Hepatocyte (in vitro differentiated cells): ENCODE measurements around the gene DNAH3. TPM values are rescaled to one million over a fixed set of nuclear protein-coding genes. Genes with fewer than 3 reads are reported as not detected.
"Not testable (repeated sequence)": the region's sequence is repeated elsewhere in the genome, so short reads cannot be mapped to it uniquely, and the experiment has no call there.

Experiments
- DNase-seq: peaks from one replicate; pipeline ENCODE4 v3.0.0-alpha.2; 2016; ENCODE audit warnings: low spot score
- H2AFZ ChIP-seq: fragments of 200-600 bp; sonication (generic); 2 replicates; pipeline ENCODE4 v1.6.0; 2016; ENCODE audit warnings: antibody characterized with exemption, mild to moderate bottlenecking
- H3K27ac ChIP-seq: fragments of 200-600 bp; sonication (generic); 2 replicates; pipeline ENCODE4 v1.5.1; 2016; ENCODE audit warnings: mild to moderate bottlenecking
- H3K27me3 ChIP-seq: fragments of 200-600 bp; sonication (generic); 2 replicates; pipeline ENCODE4 v1.6.1; 2016
- H3K36me3 ChIP-seq: fragments of 200-600 bp; sonication (generic); replicated peaks from 2 replicates; pipeline ENCODE4 v1.5.1; 2016; ENCODE audit warnings: low read depth; ENCODE audit not compliant: insufficient read depth
- H3K4me1 ChIP-seq: fragments of 200-600 bp; sonication (generic); 2 replicates; pipeline ENCODE4 v1.5.1; 2016; ENCODE audit warnings: mild to moderate bottlenecking, moderate library complexity; ENCODE audit not compliant: insufficient read depth
- H3K4me2 ChIP-seq: fragments of 200-600 bp; sonication (generic); 2 replicates; pipeline ENCODE4 v1.6.0; 2016
- H3K4me3 ChIP-seq: fragments of 200-600 bp; sonication (generic); 2 replicates; pipeline ENCODE4 v1.5.1; 2016; ENCODE audit warnings: mild to moderate bottlenecking
- H3K79me2 ChIP-seq: fragments of 200-600 bp; sonication (generic); 2 replicates; pipeline ENCODE4 v1.6.0; 2017; ENCODE audit warnings: mild to moderate bottlenecking
- H3K9me2 ChIP-seq: fragments of 200-600 bp; sonication (generic); replicated peaks from 2 replicates; pipeline ENCODE4 v1.6.0; 2017; ENCODE audit warnings: mild to moderate bottlenecking; ENCODE audit not compliant: insufficient read depth
- H3K9me3 ChIP-seq: fragments of 200-600 bp; sonication (generic); 2 replicates; pipeline ENCODE4 v1.5.1; 2016; ENCODE audit warnings: low read depth, mild to moderate bottlenecking
- H4K20me1 ChIP-seq: fragments of 200-600 bp; sonication (generic); 2 replicates; pipeline ENCODE4 v1.6.0; 2016; ENCODE audit warnings: mild to moderate bottlenecking; ENCODE audit not compliant: insufficient read depth, poor library complexity, severe bottlenecking
- CTCF ChIP-seq: fragments of 200-600 bp; sonication (generic); IDR thresholded peaks from 2 replicates; pipeline ENCODE4 v1.5.1; 2016; ENCODE audit warnings: antibody characterized with exemption, mild to moderate bottlenecking; ENCODE audit not compliant: poor library complexity
- EZH2 ChIP-seq: fragments of 200-600 bp; sonication (generic); IDR thresholded peaks from 2 replicates; pipeline ENCODE4 v1.6.1; 2016; ENCODE audit warnings: antibody characterized with exemption, mild to moderate bottlenecking, borderline replicate concordance
- EZH2phosphoT487 ChIP-seq: fragments of 200-600 bp; sonication (generic); IDR thresholded peaks from one replicate; pipeline ENCODE4 v1.6.1; 2018; ENCODE audit warnings: antibody characterized with exemption, mild to moderate bottlenecking, low read depth, moderate library complexity; ENCODE audit not compliant: unreplicated experiment, severe bottlenecking
- WGBS: methylation state at CpG from one replicate; pipeline ENCODE4 v1.1.6; 2016; ENCODE audit warnings: low lambda C conversion rate; ENCODE audit errors: missing lambda C conversion rate; 5-methylcytosine and 5-hydroxymethylcytosine counted together
- polyA plus RNA-seq: library from polyadenylated mRNA; unstranded; fragments of >200 nt; fragmentation: Nextera tagmentation; extraction: Ambion mirVana; gene quantifications from 2 replicates; pipeline ENCODE4 v1.2.1, GENCODE V29; 2016
- total RNA-seq: library from RNA; depleted of rRNA; stranded (reverse); fragments of >200 nt; gene quantifications from 2 replicates; pipeline ENCODE4 v1.2.3, GENCODE V29; 2014

DNAH3 gene
- total and polyA plus RNA-seq, 2 experiments from 2014 or later = 0.33 to 0.37 TPM

- H3K79me2 ChIP-seq = no peaks in the 10 kb centered on the region
- H3K4me3 ChIP-seq = no peak overlapping the region
- H4K20me1 ChIP-seq = no peaks in the 10 kb centered on the region
- no peaks in the 10 kb centered on the region for H3K9me3 ChIP-seq
- no peak overlapping the region for H2AFZ ChIP-seq
- H3K4me2 ChIP-seq = no peak overlapping the region
- TF ChIP-seq CTCF (no peak), EZH2phosphoT487 (no peak), EZH2 (no peak)
- H3K9me2 ChIP-seq = no peaks in the 10 kb centered on the region
- 93% methylated on average over 1 of the region's 1 CpG for WGBS
- H3K36me3 ChIP-seq = no peaks in the 10 kb centered on the region
- H3K4me1 ChIP-seq = no peaks in the 10 kb centered on the region
- no peak overlapping the region for H3K27ac ChIP-seq
- no peak for DNase-seq
- no peaks in the 10 kb centered on the region for H3K27me3 ChIP-seq
Observed at GRCh38 chr16:21197112-21197511, 46.5 kb upstream of the DNAH3 start.

DNA sequence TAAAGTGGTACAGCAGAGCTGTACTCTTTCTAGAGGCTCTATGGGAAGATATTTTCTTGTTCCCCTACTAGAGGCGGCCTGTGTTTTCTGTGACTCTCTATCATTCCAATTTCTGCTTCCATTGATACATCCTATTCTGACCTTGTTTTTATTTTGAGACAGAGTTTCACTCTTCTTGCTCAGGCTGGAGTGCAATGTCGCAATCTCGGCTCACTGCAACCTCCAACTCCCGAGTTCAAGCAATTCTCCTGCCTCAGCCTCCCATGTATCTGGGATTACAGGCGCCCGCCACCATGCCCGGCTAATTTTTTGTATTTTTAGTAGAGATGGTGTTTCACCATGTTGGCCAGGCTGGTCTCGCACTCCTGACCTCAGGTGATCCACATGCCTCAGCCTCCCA, 44.7 kb upstream of the DNAH3 start:
- not testable (repeated sequence) for H3K4me1 ChIP-seq, H3K79me2 ChIP-seq, H3K27me3 ChIP-seq, H3K9me2 ChIP-seq, DNase-seq, H3K27ac ChIP-seq, H3K9me3 ChIP-seq, H4K20me1 ChIP-seq, H3K36me3 ChIP-seq, H3K4me3 ChIP-seq, H3K4me2 ChIP-seq, H2AFZ ChIP-seq
- 93% methylated on average over 8 of the region's 8 CpGs for whole genome bisulfite sequencing

- Histone ChIP-seq H3K27ac (no peak overlapping the region), H3K9me2 (no peaks in the 10 kb centered on the region), H3K79me2 (no peaks in the 10 kb centered on the region), H3K9me3 (no peaks in the 10 kb centered on the region), H2AFZ (no peak overlapping the region), H3K36me3 (no peaks in the 10 kb centered on the region), H3K4me2 (no peak overlapping the region), H4K20me1 (no peaks in the 10 kb centered on the region), H3K27me3 (no peaks in the 10 kb centered on the region), H3K4me1 (no peaks in the 10 kb centered on the region), H3K4me3 (no peak overlapping the region)
- no peak for DNase-seq
- TF ChIP-seq EZH2 (no peak), EZH2phosphoT487 (no peak), CTCF (no peak)
- 72% methylated on average over 6 of the region's 6 CpGs for WGBS
Observed at GRCh38 chr16:21194771-21195301, 44.2 kb upstream of the DNAH3 start.

- Histone ChIP-seq H4K20me1 (no peaks in the 10 kb centered on the region), H3K79me2 (no peaks in the 10 kb centered on the region), H3K36me3 (no peaks in the 10 kb centered on the region), H3K4me1 (no peaks in the 10 kb centered on the region), H3K9me2 (no peaks in the 10 kb centered on the region), H3K27me3 (no peaks in the 10 kb centered on the region), H3K4me3 (no peak overlapping the region), H3K9me3 (no peaks in the 10 kb centered on the region), H3K4me2 (no peak overlapping the region), H2AFZ (no peak overlapping the region), H3K27ac (no peak overlapping the region)
- WGBS = 89% methylated on average over 1 of the region's 1 CpG
- TF ChIP-seq CTCF (no peak), EZH2 (no peak), EZH2phosphoT487 (no peak)
- DNase-seq = no peak
Observed at GRCh38 chr16:21192991-21193390, 42.3 kb upstream of the DNAH3 start.
